Activated T-cell treated with anti-CD3 and anti-CD28 coated beads, Interleukin-2, amount 50 U/mL, for 48 hours (primary cell): ENCODE data around the gene MED12L.
A peak's percentile ranks its signal among the peaks of the same experiment; 100 is the strongest.

Experiments used
- DNase-seq, 2 experiments: peaks; one replicate each; pipeline ENCODE4 v3.0.0-alpha.2; 2020

The MED12L gene

DNA sequence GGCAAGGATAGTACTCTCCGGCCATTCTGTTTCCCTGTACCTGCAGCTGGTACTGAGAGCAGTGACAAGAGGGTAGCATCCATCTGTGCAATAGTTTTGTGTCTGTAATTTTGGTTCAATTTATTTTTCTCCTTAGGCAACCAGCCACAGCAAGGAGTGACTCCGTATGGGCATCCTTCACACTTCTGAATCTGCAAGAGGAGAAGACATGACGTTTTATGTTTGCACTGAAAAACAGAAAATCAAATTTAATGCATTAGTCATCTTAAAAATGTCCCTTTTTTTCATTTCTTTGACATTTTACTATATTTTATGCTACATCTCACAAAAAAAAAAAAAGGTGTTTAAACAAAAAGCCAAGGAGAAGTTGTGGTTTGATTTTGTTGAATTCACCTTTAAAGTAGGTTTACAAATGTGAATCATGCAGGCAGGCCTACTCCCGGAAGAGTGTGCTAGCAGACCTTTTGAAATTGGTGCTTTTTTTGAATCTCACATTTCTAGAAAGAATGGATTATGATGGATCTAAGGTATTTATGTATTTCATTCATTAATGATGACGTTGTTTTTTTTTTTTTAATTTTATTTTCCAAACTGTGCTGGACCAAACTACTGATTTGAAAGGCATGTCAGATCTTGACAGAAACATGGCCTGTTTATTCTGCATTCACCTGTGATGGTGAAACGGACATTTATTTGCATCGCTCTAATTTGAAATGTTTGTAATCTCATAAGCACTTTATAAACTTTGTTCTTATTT lies 347.3 kb downstream of the MED12L start:
- DNase-seq, result no peak

DNA sequence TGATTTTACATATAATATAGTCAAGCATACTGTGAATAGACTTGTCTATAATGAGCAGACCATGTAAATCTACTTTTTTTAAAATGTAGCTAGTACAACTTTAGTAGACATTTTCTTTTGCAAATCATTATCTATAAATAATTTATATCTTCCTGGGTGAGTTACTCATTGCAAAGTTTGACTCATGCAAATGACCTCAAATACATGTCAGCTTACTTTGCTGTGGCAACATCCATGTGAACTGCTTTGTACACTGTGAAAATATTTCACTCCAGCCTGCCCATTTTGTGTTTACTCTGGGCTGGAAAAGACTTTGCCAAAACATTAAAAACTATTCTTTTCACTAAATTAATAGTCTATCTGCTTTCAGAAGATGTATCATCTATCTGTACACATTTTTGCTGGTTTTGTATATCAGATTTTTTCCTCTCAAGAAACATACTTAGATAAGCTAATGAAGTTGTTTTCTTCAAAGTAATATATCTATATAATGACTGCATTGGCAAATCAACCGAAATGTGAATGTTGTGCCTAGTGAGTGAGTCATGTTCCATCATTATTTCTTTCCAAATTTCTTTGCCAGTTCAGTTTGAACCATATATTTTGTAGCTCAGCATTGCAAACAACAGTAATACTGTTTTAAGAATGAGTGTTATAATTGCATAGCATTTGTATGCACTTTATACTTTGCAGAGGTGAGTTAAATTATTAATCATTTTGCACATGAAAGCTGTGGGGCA lies 348.9 kb downstream of the MED12L start:
- no peak for DNase-seq

DNA sequence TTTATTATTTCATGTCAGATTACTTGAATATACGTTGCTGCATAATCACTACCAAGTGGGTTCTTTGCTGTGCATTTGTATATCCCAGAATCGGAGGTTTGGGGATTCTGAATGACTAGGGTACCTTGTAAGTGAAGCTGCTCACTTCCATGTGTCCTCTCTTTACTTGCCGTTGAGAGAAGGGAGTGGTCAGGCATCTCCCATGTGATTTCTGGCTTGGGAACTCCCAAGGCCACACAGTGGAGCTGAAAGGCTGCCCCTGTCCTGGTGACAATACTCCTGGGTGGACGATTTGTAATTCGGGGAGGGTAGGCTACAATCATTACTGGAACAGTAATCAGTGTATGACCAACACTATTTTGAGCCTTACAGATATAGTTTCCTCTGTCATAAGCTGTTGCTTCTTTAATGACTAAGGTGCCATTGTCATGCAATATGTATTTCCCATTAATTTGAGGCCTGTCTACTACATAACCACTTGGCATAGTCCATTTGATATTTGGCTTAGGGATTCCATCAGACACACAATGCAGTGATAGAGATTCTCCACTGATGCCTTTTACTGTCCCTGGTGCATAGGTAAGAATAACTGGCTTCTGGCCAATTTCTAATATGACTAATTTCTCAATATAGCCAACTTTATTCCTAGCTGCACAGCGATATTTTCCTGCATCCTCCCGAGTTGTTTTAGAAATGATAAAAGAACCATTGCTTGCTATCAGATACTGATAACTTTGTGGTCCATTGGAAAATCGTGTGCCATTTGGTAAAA lies 351.4 kb downstream of the MED12L start:
- no peak for DNase-seq

- DNase-seq, result no peak
These were observed 352.4 kb downstream of the MED12L start for GRCh38 chr3:151437906-151438305.

GRCh38 chr3:151439652-151440125 lies 354.2 kb downstream of the MED12L start:
- no peak for DNase-seq

- no peak for DNase-seq
These were observed 355.5 kb downstream of the MED12L start for GRCh38 chr3:151440940-151441339.

- DNase-seq, result no peak
These were observed 358.1 kb downstream of the MED12L start for GRCh38 chr3:151443583-151443982.

DNA sequence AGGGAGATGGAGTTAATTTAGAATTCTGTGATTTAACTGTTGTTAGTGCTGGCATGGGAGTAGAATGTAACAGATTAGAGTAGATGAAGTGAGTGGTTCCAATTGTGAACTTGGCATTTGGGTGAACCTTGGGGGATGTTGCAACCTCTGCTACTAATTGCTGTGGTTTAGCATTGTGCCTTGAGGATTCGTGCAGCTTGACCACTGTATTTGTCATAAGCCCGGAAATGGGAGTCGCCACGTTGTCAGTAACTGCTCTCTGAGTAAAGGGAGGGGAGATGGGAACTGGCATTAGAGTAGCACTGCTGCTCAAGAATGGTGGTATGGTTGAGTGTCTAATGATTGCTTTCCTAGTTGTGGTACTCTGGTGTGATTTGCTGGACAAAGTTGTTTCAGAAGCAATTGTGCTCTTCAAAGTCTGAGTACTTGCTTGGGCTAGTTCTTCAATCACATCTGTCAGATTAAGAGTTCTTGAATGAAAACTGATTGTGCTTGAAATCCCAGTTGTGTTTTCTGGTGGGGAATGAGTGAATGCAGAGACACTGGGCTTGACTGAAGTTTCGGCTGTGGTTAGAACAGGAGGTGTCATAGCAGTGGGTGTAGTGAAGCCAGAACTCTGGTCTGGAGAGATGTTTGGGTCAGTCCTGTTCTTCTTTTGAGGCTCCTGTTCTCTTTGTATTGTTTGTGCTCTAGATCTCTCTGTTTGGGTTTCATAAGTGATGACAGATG lies 360.0 kb downstream of the MED12L start:
- DNase-seq, result no peak

DNA sequence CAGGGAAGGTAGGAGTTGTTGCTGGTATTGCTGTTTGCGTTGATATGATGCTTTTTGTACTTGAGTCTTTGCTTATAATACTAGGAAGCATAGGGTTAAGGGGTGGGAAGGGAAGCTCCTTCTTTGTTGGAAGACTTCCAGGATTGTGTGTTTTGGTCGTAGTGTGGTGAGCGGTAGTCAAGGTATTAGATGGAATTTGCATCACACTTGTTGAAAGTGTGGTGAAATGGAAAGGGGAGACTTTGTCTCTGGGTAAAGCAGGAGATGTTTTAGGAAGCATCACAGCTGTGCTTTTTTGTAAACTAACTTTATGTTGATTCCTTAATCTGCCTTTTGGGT lies 360.5 kb downstream of the MED12L start:
- no peak for DNase-seq

- DNase-seq, result no peak
These were observed 366.9 kb downstream of the MED12L start for GRCh38 chr3:151452368-151452767.

GRCh38 chr3:151452841-151453240 lies 367.4 kb downstream of the MED12L start:
- DNase-seq, result no peak

- no peak for DNase-seq
These were observed 370.6 kb downstream of the MED12L start for GRCh38 chr3:151456065-151456464.

DNA sequence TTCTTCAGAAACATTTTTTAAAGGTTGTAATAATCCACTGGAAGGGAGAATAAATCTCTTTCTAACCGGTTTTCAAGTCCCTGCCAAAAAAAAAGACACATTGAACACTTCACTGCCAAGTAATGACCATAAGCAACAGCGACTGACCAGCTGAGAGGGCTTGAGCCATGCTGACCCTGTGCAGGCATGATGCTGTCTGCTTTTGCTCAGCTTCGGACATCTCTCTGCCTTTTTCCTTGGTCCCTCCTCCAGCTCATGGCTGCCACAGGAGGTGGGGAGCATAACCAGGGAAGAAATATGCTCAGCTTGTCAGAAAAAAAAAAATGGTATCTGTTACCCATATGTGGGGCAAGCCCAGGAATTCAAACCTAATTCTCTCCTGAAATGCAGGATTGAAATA lies 373.9 kb downstream of the MED12L start:
- DNase-seq, result no peak

GRCh38 chr3:151460228-151460627 lies 374.8 kb downstream of the MED12L start:
- DNase-seq, result no peak

- DNase-seq, result no peak
These were observed 375.4 kb downstream of the MED12L start, which contains the start of gene IGSF10 for GRCh38 chr3:151460774-151461450. Gene IGSF10, minus strand, starts transcription at chr3:151461061. Its CDS starts 2,352 bp downstream, at chr3:151458709.

GRCh38 chr3:151462278-151462780 lies 376.9 kb downstream of the MED12L start:
- no peak for DNase-seq

- DNase-seq, result no peak
These were observed 377.5 kb downstream of the MED12L start for GRCh38 chr3:151462991-151463390.

GRCh38 chr3:151467069-151467468 lies 381.6 kb downstream of the MED12L start:
- DNase-seq, result no peak

GRCh38 chr3:151468284-151468917 lies 382.9 kb downstream of the MED12L start:
- peak in 1 of 2 experiments; percentile 23 for DNase-seq

DNA sequence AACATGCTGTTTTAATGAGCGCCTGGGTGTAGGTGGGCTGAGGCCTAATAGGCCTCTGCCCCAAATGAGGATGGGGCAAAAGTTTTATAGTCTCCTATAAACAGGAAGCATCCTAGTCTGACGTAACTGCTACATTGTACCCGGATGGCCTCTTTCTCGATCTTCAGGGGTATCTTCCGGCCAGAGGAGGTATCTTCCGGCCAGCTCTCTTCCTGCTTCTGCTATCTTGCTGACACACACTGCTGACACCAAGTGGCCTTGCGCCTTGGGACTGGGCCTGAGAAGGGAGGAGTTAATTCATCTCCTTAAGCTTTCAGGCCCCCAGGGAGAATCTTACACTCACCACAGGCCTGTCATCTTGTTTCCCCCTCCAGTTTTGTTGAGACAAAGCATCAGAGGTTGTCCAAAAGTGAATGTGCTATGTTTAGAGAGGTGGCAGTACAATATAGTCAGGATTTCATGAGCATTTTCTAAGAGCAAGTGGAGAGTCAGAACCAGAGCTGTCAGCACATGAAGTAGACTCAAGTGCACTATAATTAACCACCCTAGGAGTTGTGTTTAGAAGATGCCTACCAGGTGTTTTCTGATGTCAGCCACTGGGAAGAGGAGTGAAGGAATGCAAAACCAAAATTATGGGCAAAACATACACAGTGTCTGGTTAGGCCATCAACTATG lies 391.0 kb downstream of the MED12L start:
- no peak for DNase-seq
